Activated CD8-positive, alpha-beta T cell treated with anti-CD3 and anti-CD28 coated beads for 36 hours (primary cell): Measurements from ENCODE around the gene BCHE. TPM values are rescaled to one million over a fixed set of nuclear protein-coding genes. Genes with fewer than 3 reads are reported as not detected.

Source experiments
- ATAC-seq: fragments of 200-7000 bp; cut with Tn5 transposase; one replicate; pipeline ENCODE4 v1.10.0; 2021; ENCODE audit warnings: mild to moderate bottlenecking, moderate library complexity
- CTCF ChIA-PET: fragments of 350-600 bp; sonication (Branson Sonifier 250); formaldehyde crosslinking; loops from one replicate; lab custom pipeline; 2021; ENCODE audit warnings: antibody characterized with exemption; lab: Charles Lee
- POLR2A ChIA-PET: fragments of 350-600 bp; sonication (Branson Sonifier 250); formaldehyde crosslinking; loops from one replicate; lab custom pipeline; 2021; ENCODE audit warnings: antibody characterized with exemption; lab: Charles Lee
- DNase-seq: peaks from one replicate; pipeline ENCODE4 v3.0.0-alpha.2; 2020
- H3K27ac Mint-ChIP-seq: one replicate; pipeline ENCODE4 v1.8.0; 2021; ENCODE audit warnings: mild to moderate bottlenecking, mixed read lengths
- H3K27me3 Mint-ChIP-seq: one replicate; pipeline ENCODE4 v1.8.0; 2021; ENCODE audit warnings: mixed read lengths
- H3K36me3 Mint-ChIP-seq: one replicate; pipeline ENCODE4 v1.8.0; 2021; ENCODE audit warnings: low read depth, mixed read lengths
- H3K4me1 Mint-ChIP-seq: one replicate; pipeline ENCODE4 v1.8.0; 2021; ENCODE audit warnings: low read depth, mixed read lengths
- H3K4me3 Mint-ChIP-seq: one replicate; pipeline ENCODE4 v1.8.0; 2021; ENCODE audit warnings: mild to moderate bottlenecking, moderate library complexity, mixed read lengths
- H3K9me3 Mint-ChIP-seq: one replicate; pipeline ENCODE4 v1.8.0; 2021; ENCODE audit warnings: mixed read lengths
- CTCF ChIP-seq: fragments of 200-600 bp; IDR thresholded peaks from one replicate; pipeline ENCODE4 v1.8.0; 2022; ENCODE audit warnings: antibody characterized with exemption, mild to moderate bottlenecking
- intact Hi-C: fragments of 100-400 bp; cut with micrococcal nuclease; formaldehyde crosslinking; loops from one replicate; pipeline ENCODE4 v1.10.0; 2022
- total RNA-seq, 2 experiments: library from RNA; stranded (reverse); gene quantifications; one replicate each; pipeline ENCODE4 v1.2.3, GENCODE V29; 2021

BCHE gene
- total RNA-seq, 2 experiments from 2014 or later, result not detected

- Mint-ChIP-seq H3K36me3 (no peaks in the 10 kb centered on the region), H3K27me3 (no peaks in the 10 kb centered on the region), H3K4me3 (no peak overlapping the region), H3K9me3 (no peaks in the 10 kb centered on the region), H3K27ac (no peak overlapping the region), H3K4me1 (no peaks in the 10 kb centered on the region)
- intact Hi-C loops, result no loop called here
- DNase-seq, result no peak
- ChIA-PET POLR2A (no interaction called here), CTCF (no interaction called here)
- no peak for TF ChIP-seq CTCF
- no peak for ATAC-seq
These were observed 578 bp upstream of the BCHE start for GRCh38 chr3:165837801-165838200.

GRCh38 chr3:165835431-165835830 lies 1.8 kb downstream of the BCHE start:
- H3K27ac Mint-ChIP-seq, result no peak overlapping the region
- H3K36me3 Mint-ChIP-seq, result no peaks in the 10 kb centered on the region
- CTCF ChIA-PET, result no interaction called here
- intact Hi-C loops, result no loop called here
- no peaks in the 10 kb centered on the region for H3K9me3 Mint-ChIP-seq
- DNase-seq (no peak), ATAC-seq (no peak)
- H3K4me3 Mint-ChIP-seq, result no peak overlapping the region
- POLR2A ChIA-PET, result no interaction called here
- H3K27me3 Mint-ChIP-seq, result no peaks in the 10 kb centered on the region
- H3K4me1 Mint-ChIP-seq, result no peaks in the 10 kb centered on the region
- TF ChIP-seq CTCF, result no peak

- H3K27me3 Mint-ChIP-seq, result no peaks in the 10 kb centered on the region
- ChIA-PET POLR2A (no interaction called here), CTCF (no interaction called here)
- no peaks in the 10 kb centered on the region for H3K36me3 Mint-ChIP-seq
- DNase-seq (no peak), ATAC-seq (no peak)
- H3K27ac Mint-ChIP-seq, result no peak overlapping the region
- H3K4me3 Mint-ChIP-seq, result no peak overlapping the region
- peaks cover 1% of the 10 kb centered on the region for H3K9me3 Mint-ChIP-seq
- intact Hi-C loops, result no loop called here
- H3K4me1 Mint-ChIP-seq, result no peaks in the 10 kb centered on the region
- no peak for TF ChIP-seq CTCF
These were observed 6.5 kb downstream of the BCHE start for GRCh38 chr3:165830746-165831145.

- H3K27me3 Mint-ChIP-seq, result no peaks in the 10 kb centered on the region
- intact Hi-C loops, result no loop called here
- no peaks in the 10 kb centered on the region for H3K4me1 Mint-ChIP-seq
- POLR2A ChIA-PET, result no interaction called here
- peaks cover 1% of the 10 kb centered on the region for H3K9me3 Mint-ChIP-seq
- H3K27ac Mint-ChIP-seq, result no peak overlapping the region
- H3K36me3 Mint-ChIP-seq, result no peaks in the 10 kb centered on the region
- CTCF ChIA-PET, result no interaction called here
- no peak for TF ChIP-seq CTCF
- ATAC-seq (no peak), DNase-seq (no peak)
- H3K4me3 Mint-ChIP-seq, result no peak overlapping the region
These were observed 9.3 kb downstream of the BCHE start for GRCh38 chr3:165827883-165828282.

GRCh38 chr3:165827233-165827632 lies 10.0 kb downstream of the BCHE start:
- CTCF ChIA-PET, result no interaction called here
- DNase-seq, result no peak
- Mint-ChIP-seq H3K4me3 (no peak overlapping the region), H3K9me3 (peaks cover 1% of the 10 kb centered on the region), H3K27ac (no peak overlapping the region), H3K27me3 (no peaks in the 10 kb centered on the region), H3K4me1 (no peaks in the 10 kb centered on the region), H3K36me3 (no peaks in the 10 kb centered on the region)
- no peak for ATAC-seq
- POLR2A ChIA-PET, result no interaction called here
- intact Hi-C loops, result no loop called here
- TF ChIP-seq CTCF, result no peak
